ENCODE measurements around the gene CKAP5.

Gene CKAP5

DNA sequence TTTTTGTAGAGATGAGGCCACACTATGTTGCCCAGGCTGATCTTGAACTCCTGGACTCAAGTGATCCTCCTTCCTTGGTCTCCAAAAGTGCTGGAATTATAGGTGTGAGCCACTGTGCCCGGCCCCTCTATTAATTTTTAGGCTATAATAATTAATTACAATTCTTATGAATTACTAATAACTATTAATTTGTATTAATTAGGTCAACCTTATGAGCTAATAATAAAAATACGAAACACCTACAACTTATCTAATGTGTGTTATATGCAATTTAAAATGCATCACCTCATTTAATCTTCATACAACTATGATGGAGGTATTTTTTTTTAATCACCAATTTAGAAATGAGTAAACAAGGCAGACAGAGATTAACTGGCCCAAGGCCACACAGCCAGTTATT lies 46.0 kb upstream of the CKAP5 start:
- no peak for ATAC-seq
- TF ChIP-seq SNAI2 (CRISPR knock-in tag; IDR thresholded peaks at IDR 0.05) (no peak), CSRNP3 (CRISPR knock-in tag; IDR thresholded peaks at IDR 0.05) (no peak), ZFP3 (CRISPR knock-in tag; IDR thresholded peaks at IDR 0.05) (no peak)
- TF ChIP-seq, protein P1, sequence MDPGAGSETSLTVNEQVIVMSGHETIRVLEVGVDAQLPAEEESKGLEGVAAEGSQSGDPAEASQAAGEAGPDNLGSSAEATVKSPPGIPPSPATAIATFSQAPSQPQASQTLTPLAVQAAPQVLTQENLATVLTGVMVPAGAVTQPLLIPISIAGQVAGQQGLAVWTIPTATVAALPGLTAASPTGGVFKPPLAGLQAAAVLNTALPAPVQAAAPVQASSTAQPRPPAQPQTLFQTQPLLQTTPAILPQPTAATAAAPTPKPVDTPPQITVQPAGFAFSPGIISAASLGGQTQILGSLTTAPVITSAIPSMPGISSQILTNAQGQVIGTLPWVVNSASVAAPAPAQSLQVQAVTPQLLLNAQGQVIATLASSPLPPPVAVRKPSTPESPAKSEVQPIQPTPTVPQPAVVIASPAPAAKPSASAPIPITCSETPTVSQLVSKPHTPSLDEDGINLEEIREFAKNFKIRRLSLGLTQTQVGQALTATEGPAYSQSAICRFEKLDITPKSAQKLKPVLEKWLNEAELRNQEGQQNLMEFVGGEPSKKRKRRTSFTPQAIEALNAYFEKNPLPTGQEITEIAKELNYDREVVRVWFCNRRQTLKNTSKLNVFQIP (CRISPR knock-in tag; IDR thresholded peaks at IDR 0.05; ENCODE audit: borderline replicate concordance, low read depth): no peak

DNA sequence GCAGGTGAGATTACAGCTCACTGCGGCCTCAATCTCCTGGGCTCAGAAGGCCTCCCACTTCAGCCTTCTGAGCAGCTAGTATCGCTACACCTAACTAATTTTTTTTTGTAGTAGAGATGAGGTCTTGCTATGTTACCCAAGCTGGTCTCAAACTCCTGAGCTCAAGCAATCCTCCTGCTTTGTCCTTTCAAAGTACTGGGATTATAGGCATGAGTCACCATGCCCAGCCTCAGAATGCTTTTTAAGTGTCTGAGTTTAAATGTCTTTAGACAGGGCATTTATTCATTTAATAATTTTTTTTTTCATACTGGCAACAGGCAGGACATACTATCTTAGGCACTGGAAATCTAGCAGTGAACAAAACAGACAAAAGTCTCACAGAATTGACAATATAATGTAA lies 44.6 kb upstream of the CKAP5 start:
- TF ChIP-seq ZFP3 (CRISPR knock-in tag; IDR thresholded peaks at IDR 0.05): no peak
- no peak for TF ChIP-seq ZNF565 (CRISPR knock-in tag; conservative IDR thresholded peaks at IDR 0.05; ENCODE audit: low read depth)
- TF ChIP-seq ZNF70 (CRISPR knock-in tag; IDR thresholded peaks at IDR 0.05): no peak
- no peak for TF ChIP-seq CSRNP3 (CRISPR knock-in tag; IDR thresholded peaks at IDR 0.05)
- no peak for TF ChIP-seq CSDC2 (CRISPR knock-in tag; IDR thresholded peaks at IDR 0.05)
- peak; percentile 73 for ATAC-seq

GRCh38 chr11:46889689-46890475 lies 43.8 kb upstream of the CKAP5 start:
- TF ChIP-seq, protein P2, sequence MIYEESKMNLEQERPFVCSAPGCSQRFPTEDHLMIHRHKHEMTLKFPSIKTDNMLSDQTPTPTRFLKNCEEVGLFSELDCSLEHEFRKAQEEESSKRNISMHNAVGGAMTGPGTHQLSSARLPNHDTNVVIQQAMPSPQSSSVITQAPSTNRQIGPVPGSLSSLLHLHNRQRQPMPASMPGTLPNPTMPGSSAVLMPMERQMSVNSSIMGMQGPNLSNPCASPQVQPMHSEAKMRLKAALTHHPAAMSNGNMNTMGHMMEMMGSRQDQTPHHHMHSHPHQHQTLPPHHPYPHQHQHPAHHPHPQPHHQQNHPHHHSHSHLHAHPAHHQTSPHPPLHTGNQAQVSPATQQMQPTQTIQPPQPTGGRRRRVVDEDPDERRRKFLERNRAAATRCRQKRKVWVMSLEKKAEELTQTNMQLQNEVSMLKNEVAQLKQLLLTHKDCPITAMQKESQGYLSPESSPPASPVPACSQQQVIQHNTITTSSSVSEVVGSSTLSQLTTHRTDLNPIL (CRISPR knock-in tag; IDR thresholded peaks at IDR 0.05; ENCODE audit: low read depth): no peak
- no peak for TF ChIP-seq ISL1 (CRISPR knock-in tag; IDR thresholded peaks at IDR 0.05)
- no peak for TF ChIP-seq ZFP3 (CRISPR knock-in tag; IDR thresholded peaks at IDR 0.05)
- no peak for TF ChIP-seq ZNF70 (CRISPR knock-in tag; IDR thresholded peaks at IDR 0.05)
- no peak for TF ChIP-seq ESRRG (CRISPR knock-in tag; IDR thresholded peaks at IDR 0.05)
- TF ChIP-seq ZNF8 (CRISPR knock-in tag; IDR thresholded peaks at IDR 0.05): no peak
- ATAC-seq: peak; percentile 90

GRCh38 chr11:46889251-46889650 lies 43.2 kb upstream of the CKAP5 start:
- no peak; the same call in 2 of the 3 replicates for ATAC-seq
- no peak for TF ChIP-seq ARNTL (CRISPR knock-in tag; IDR thresholded peaks at IDR 0.05; ENCODE audit: borderline replicate concordance, low read depth)
- TF ChIP-seq ZFP30 (CRISPR knock-in tag; IDR thresholded peaks at IDR 0.05): no peak
- TF ChIP-seq ZNF565 (CRISPR knock-in tag; conservative IDR thresholded peaks at IDR 0.05; ENCODE audit: low read depth): no peak
- TF ChIP-seq ZFP3 (CRISPR knock-in tag; IDR thresholded peaks at IDR 0.05): no peak
- TF ChIP-seq CSRNP3 (CRISPR knock-in tag; IDR thresholded peaks at IDR 0.05): no peak
- TF ChIP-seq PPARA (CRISPR knock-in tag; IDR thresholded peaks at IDR 0.05; ENCODE audit: borderline replicate concordance): no peak
- TF ChIP-seq, protein P3, sequence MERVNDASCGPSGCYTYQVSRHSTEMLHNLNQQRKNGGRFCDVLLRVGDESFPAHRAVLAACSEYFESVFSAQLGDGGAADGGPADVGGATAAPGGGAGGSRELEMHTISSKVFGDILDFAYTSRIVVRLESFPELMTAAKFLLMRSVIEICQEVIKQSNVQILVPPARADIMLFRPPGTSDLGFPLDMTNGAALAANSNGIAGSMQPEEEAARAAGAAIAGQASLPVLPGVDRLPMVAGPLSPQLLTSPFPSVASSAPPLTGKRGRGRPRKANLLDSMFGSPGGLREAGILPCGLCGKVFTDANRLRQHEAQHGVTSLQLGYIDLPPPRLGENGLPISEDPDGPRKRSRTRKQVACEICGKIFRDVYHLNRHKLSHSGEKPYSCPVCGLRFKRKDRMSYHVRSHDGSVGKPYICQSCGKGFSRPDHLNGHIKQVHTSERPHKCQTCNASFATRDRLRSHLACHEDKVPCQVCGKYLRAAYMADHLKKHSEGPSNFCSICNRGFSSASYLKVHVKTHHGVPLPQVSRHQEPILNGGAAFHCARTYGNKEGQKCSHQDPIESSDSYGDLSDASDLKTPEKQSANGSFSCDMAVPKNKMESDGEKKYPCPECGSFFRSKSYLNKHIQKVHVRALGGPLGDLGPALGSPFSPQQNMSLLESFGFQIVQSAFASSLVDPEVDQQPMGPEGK (CRISPR knock-in tag; IDR thresholded peaks at IDR 0.05; ENCODE audit: borderline replicate concordance): no peak
- TF ChIP-seq ZNF70 (CRISPR knock-in tag; IDR thresholded peaks at IDR 0.05): no peak
- TF ChIP-seq TSHZ2 (CRISPR knock-in tag; IDR thresholded peaks at IDR 0.05): no peak
- TF ChIP-seq ISL1 (CRISPR knock-in tag; IDR thresholded peaks at IDR 0.05): no peak
- TF ChIP-seq, protein P2 (CRISPR knock-in tag; IDR thresholded peaks at IDR 0.05; ENCODE audit: low read depth): no peak
- TF ChIP-seq OSR1 (CRISPR knock-in tag; IDR thresholded peaks at IDR 0.05): no peak
- no peak for TF ChIP-seq GLIS3 (CRISPR knock-in tag; IDR thresholded peaks at IDR 0.05)
